Suppressor macrophage treated with lipopolysaccharide for 1 hour (primary cell): ENCODE data around the gene ZNF526.
"Not testable (repeated sequence)": the region's sequence is repeated elsewhere in the genome, so short reads cannot be mapped to it uniquely, and the experiment has no call there.

Experiments
- DNase-seq, 3 donors: peaks; one replicate each; pipeline ENCODE4 v3.0.0-alpha.2; 2020 to 2022

ZNF526 gene

GRCh38 chr19:42248270-42249148, 28.4 kb downstream of the ZNF526 start:
- no peak for DNase-seq

- no peak for DNase-seq
Measured at GRCh38 chr19:42249149-42249750, 29.1 kb downstream of the ZNF526 start.

- no peak for DNase-seq
Measured at GRCh38 chr19:42249769-42250168, 29.7 kb downstream of the ZNF526 start.

GRCh38 chr19:42250183-42250665, 30.1 kb downstream of the ZNF526 start:
- DNase-seq, result no peak

- DNase-seq, result peak; percentile 33 to 47 (median 36)
Measured at GRCh38 chr19:42250666-42251531, 30.8 kb downstream of the ZNF526 start.

GRCh38 chr19:42251572-42252358, 31.7 kb downstream of the ZNF526 start:
- no peak for DNase-seq

- DNase-seq, result peak; percentile 45 to 67 (median 51)
Measured at GRCh38 chr19:42252365-42253244, 32.5 kb downstream of the ZNF526 start.

GRCh38 chr19:42253245-42254088, 33.4 kb downstream of the ZNF526 start:
- DNase-seq, result peak; percentile 54 to 64 (median 56)

GRCh38 chr19:42254089-42254849, 34.2 kb downstream of the ZNF526 start:
- peak; percentile 76 to 87 (median 82) for DNase-seq

- DNase-seq, result peak; percentile 95 to 99 (median 98)
Measured at GRCh38 chr19:42254850-42255765, 35.0 kb downstream of the ZNF526 start, which contains the start of gene ERF. Gene ERF, minus strand, starts transcription at chr19:42255128. Its CDS starts 129 bp downstream, at chr19:42254999.

- peak in 2 of 3 donors; percentile 37 to 49 for DNase-seq
Measured at GRCh38 chr19:42255766-42256745, 35.9 kb downstream of the ZNF526 start.

GRCh38 chr19:42257842-42258241, 37.7 kb downstream of the ZNF526 start:
- not testable (repeated sequence) for DNase-seq

- DNase-seq, result no peak
Measured at GRCh38 chr19:42261763-42262162, 41.7 kb downstream of the ZNF526 start.

GRCh38 chr19:42266105-42266504, 46.0 kb downstream of the ZNF526 start:
- DNase-seq, result not testable (repeated sequence)

- not testable (repeated sequence) for DNase-seq
Measured at GRCh38 chr19:42266928-42267603, 47.0 kb downstream of the ZNF526 start.

GRCh38 chr19:42267644-42268141, 47.6 kb downstream of the ZNF526 start:
- no peak for DNase-seq
